Measurements from ENCODE around the gene SYNJ2.

Gene SYNJ2

GRCh38 chr6:158077676-158078075 lies 96.0 kb downstream of the SYNJ2 start:
- H3K4me3 ChIP-seq (replicated peaks; ENCODE audit: low read depth, low read length): no peak overlapping the region
- no peak for TF ChIP-seq CTCF (IDR thresholded peaks at IDR 0.05; ENCODE audit: insufficient read depth, low read length, poor library complexity, severe bottlenecking)
- H3K36me3 ChIP-seq (ENCODE audit: control insufficient read depth, insufficient read depth, low read length): peaks cover 2% of the 10 kb centered on the region
- no peak for DNase-seq (ENCODE audit: extremely low read depth, insufficient read length)
- no peaks in the 10 kb centered on the region for H3K27me3 ChIP-seq (replicated peaks; ENCODE audit: control insufficient read depth, insufficient read depth, low read length)

- Histone ChIP-seq H3K36me3 (ENCODE audit: control insufficient read depth, insufficient read depth, low read length) (peaks cover 2% of the 10 kb centered on the region), H3K4me3 (replicated peaks; ENCODE audit: low read depth, low read length) (no peak overlapping the region), H3K27me3 (replicated peaks; ENCODE audit: control insufficient read depth, insufficient read depth, low read length) (no peaks in the 10 kb centered on the region)
- DNase-seq (ENCODE audit: extremely low read depth, insufficient read length): no peak
- no peak for TF ChIP-seq CTCF (IDR thresholded peaks at IDR 0.05; ENCODE audit: insufficient read depth, low read length, poor library complexity, severe bottlenecking)
Observed at GRCh38 chr6:158078320-158078719, 96.7 kb downstream of the SYNJ2 start.

- Histone ChIP-seq H3K4me3 (replicated peaks; ENCODE audit: low read depth, low read length) (no peak overlapping the region), H3K27me3 (replicated peaks; ENCODE audit: control insufficient read depth, insufficient read depth, low read length) (no peaks in the 10 kb centered on the region), H3K36me3 (ENCODE audit: control insufficient read depth, insufficient read depth, low read length) (peaks cover 6% of the 10 kb centered on the region)
- no peak for TF ChIP-seq CTCF (IDR thresholded peaks at IDR 0.05; ENCODE audit: insufficient read depth, low read length, poor library complexity, severe bottlenecking)
- DNase-seq (ENCODE audit: extremely low read depth, insufficient read length): no peak
Observed at GRCh38 chr6:158080849-158081656, 99.4 kb downstream of the SYNJ2 start.

GRCh38 chr6:158081657-158081935 lies 99.9 kb downstream of the SYNJ2 start:
- TF ChIP-seq CTCF (IDR thresholded peaks at IDR 0.05; ENCODE audit: insufficient read depth, low read length, poor library complexity, severe bottlenecking): no peak
- no peak overlapping the region for H3K4me3 ChIP-seq (replicated peaks; ENCODE audit: low read depth, low read length)
- H3K27me3 ChIP-seq (replicated peaks; ENCODE audit: control insufficient read depth, insufficient read depth, low read length): no peaks in the 10 kb centered on the region
- no peak for DNase-seq (ENCODE audit: extremely low read depth, insufficient read length)
- H3K36me3 ChIP-seq (ENCODE audit: control insufficient read depth, insufficient read depth, low read length): peaks cover 8% of the 10 kb centered on the region

GRCh38 chr6:158083455-158084325 lies 102.0 kb downstream of the SYNJ2 start:
- no peak for TF ChIP-seq CTCF (IDR thresholded peaks at IDR 0.05; ENCODE audit: insufficient read depth, low read length, poor library complexity, severe bottlenecking)
- no peak for DNase-seq (ENCODE audit: extremely low read depth, insufficient read length)
- H3K36me3 ChIP-seq (ENCODE audit: control insufficient read depth, insufficient read depth, low read length): peaks cover 10% of the 10 kb centered on the region
- no peak overlapping the region for H3K4me3 ChIP-seq (replicated peaks; ENCODE audit: low read depth, low read length)
- no peaks in the 10 kb centered on the region for H3K27me3 ChIP-seq (replicated peaks; ENCODE audit: control insufficient read depth, insufficient read depth, low read length)

Data from GM06990 (cell line).